SKM-1 (cell line): ENCODE results near the gene ITM2A.

Source experiments
- DNase-seq: peaks from one replicate; lab custom pipeline; 2025; ENCODE audit not compliant: unreplicated experiment; lab: John Stamatoyannopoulos, UW

The ITM2A gene

GRCh38 chrX:79366873-79367749 lies at the start of gene ITM2A:
Gene ITM2A, minus strand, starts transcription at chrX:79367334. Its CDS starts 119 bp downstream, at chrX:79367215.
- no peak for DNase-seq

DNA sequence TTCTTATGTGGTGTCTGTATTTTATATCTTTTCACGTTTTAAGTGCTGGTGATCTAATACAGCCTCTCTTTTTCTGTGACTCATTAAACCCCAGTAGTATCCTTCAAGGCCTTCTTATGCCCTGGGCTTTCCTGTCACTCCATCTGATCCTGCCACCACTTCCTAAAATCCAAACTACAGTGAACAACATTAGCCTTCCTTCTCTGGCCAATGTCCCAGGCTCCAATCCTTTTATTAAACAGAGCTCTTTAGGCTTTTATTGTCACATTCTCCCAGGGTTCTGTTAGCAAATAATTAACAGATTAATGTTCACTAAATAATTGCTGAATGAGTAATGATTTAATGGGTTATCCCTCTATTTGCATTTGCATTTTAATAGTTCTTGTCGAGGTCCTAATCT lies 47.9 kb upstream of the ITM2A start:
- DNase-seq: no peak

GRCh38 chrX:79413963-79414362 lies 46.8 kb upstream of the ITM2A start:
- DNase-seq: no peak

DNA sequence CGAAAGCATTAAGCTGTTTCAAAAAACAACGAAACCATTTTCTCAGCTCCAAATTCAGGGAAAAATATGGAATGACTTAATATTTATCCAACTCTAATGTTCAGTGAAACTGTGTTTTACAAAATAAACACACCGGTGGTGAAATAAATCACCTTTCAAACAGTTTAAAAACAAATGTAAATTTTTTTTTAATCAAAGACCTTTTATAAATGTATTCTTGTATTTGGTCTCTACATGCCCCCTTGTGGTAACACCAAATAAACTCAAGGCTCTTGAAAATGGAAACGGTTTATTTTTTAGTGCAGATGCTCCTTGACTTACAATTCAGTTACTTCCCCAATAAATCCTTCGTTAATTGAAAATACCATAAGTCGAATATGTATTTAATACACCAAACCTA lies 45.8 kb upstream of the ITM2A start:
- DNase-seq: no peak

- no peak for DNase-seq
These were observed 45.0 kb upstream of the ITM2A start for GRCh38 chrX:79412166-79412565.

DNA sequence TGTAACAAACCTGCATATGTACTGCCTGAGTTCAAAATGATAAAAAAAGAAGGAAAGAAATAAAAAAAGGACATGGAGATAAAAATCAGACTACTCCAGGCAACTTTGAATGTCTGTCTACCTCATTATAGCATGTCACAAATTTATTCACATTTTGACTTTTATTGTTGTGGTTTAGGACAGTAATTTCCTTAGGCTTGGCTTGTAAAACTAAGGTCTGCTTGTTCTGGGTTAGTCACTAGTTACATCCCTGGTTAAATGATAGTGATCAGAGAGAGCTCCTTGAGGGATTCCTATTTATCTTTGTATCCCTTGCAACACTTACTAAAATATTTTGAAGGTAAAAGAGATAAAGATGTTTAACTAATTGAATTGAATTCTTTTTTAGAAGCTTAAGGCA lies 42.5 kb upstream of the ITM2A start:
- no peak for DNase-seq

DNA sequence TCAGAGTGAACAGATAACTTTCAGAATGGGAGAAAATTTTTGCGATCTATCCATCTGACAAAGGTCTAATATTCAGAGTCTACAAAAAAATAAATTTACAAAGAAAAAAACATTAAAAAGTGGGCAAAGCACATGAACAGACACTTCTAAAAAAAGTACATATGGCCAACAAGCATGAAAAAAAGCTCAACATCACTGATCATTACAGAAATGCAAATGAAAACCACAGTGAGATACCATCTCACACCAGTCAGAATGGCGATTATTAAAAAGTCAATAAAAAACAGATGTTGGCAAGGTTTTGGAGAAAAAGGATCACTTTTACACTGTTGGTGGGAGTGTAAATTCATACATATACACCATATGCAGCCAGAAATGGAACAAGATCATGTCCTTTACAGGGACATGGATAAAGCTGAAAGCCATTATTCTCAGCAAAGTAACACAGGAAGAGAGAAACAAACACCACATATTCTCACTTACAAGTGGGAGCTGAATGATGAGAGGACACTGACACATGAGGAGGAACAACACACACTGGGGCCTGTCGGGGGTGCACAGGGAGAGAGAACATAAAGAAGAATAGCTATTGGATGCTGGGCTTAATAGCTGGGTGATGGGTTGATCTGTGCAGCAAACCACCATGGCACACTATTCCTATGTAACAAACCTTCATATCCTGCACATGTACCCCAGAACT lies 41.6 kb upstream of the ITM2A start:
- DNase-seq: no peak

DNA sequence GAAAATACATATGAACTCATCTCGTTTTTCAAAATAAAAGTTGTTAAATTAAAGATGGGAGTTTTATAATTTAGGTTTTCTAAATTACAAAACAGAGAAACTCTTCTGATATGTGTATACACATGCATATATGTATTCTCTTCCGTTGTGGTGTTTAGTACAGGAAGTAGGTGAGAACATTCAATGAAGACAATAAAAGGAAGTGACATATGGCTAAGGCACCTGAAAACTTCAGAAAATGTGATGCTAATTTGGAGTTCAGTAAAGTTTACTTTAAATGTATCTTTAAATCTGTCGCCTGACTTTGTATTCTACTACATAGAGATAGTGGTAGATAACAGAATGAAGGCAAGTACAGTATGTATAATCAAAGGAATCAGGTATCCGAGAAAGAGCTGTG lies 33.5 kb upstream of the ITM2A start:
- no peak for DNase-seq

DNA sequence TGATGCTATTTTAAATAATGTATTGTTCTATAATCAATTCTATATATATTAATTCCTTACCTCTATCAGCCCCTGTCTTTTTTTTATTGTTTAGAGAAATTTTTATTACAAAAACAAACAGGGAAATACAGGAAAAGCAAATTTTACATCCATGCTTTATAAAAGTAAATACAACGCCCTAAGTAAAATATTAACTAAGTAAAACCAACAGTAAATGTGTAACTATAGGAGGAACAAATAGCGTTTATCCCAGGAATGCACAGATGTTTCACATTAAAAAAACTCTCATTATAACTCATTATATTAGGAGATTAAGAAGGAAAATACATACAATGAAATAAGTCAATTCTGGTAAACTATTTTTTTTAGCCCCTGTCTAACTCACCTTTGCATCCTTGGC lies 8.2 kb upstream of the ITM2A start:
- DNase-seq: no peak

DNA sequence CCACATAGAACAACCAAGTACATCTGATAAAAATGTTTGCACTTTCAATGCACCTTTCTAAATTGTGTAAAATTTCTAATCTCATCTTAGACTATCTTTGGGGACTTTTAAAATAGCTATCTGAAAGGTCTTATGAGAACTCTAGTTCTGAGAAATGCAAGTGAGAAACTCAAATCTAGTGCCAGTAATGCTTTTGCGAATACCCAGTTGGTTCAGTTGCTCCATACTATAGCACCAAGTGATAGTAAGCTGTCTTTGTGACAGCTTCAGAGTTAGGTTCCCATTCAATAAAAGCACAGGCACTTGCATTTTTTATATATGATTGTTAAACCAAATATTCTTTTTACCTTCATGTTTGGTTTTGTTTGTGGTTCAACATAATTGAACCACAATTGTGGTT lies 4.5 kb upstream of the ITM2A start:
- DNase-seq: no peak

GRCh38 chrX:79371101-79371500 lies 4.0 kb upstream of the ITM2A start:
- no peak for DNase-seq

DNA sequence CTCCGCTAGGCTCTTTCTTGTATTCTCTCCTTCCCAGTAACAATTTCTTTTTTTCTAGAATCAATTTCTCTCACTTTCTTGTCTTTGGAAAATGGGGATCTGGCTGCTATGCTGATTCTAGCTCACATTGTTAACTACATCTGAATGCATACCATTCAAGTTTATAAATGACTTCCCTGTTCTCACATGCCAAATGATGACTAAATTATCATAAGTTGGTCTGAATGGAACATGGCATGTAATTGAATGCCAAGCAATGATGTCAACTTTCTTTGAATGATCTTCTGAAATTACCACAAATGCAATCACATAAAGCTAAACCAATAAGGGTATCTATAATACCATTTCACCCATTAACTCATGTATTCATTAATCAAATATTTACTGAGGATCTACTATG lies 2.7 kb upstream of the ITM2A start:
- DNase-seq: no peak

GRCh38 chrX:79368441-79368840 lies 1.3 kb upstream of the ITM2A start:
- DNase-seq: no peak

- no peak for DNase-seq
These were observed 773 bp upstream of the ITM2A start for GRCh38 chrX:79367907-79368306.

DNA sequence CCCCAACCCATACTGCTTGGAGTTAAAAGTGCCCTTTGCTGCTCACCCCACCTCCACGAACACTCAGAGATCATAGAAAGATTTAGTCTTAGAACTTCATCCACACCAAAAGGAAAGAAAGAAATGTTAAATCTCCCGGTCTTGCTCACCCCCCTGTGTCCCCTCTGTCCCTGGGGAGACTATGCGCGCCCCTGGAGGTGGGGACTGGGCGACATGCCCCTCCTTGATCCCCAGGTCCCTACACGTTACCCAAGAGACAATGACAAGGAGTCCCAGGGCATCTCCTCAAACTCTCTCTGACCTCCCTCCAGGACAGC lies 620 bp downstream of the ITM2A start:
- DNase-seq: no peak

- DNase-seq: no peak
These were observed 1.5 kb downstream of the ITM2A start for GRCh38 chrX:79365591-79365990.

GRCh38 chrX:79364306-79364705 lies 2.8 kb downstream of the ITM2A start:
- DNase-seq: no peak

GRCh38 chrX:79361192-79361870 lies 5.8 kb downstream of the ITM2A start:
- DNase-seq: no peak

DNA sequence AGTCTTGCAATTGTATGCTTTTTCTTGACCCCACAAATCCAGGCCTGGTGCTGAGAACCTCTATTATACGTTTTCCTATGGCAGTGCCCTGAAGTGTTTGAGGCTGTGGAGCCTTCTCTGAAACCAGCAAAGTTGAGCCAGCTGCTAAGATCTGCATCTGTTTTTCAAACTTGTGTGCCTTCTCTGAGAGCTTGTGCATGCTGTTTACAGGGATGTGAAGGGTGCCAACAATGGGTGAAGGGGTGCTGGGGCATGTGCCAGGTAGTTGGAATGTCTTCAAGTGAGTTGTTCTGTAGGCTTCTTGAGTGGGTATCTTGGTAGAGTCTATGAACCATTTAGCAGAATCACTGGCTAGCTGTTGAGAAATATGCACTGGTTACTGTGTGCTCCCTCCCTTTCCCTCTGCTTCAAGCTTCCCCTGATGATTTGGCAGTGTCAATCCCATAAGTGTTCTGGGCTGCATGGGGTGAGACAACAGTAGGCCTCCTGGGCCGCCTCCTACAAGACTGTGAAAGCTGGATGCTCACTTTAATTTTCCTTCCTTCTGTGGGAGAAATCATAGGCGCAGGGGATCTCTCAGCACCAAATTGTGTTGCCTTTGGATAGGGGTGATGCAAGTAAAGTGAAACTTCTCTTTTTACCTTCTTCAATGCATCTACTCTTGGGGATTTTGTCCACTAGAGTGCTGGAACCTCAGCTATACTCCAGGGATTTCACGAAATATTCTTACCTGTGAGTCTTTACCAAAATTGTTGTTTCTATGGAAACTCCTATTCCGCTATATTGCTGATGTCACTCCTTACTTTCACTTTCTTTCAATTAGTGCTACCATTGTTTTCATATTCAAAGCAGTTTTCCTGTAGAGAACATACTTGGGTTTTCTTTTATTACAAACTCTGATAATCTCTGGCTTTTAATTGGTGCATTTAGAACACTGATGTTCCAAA lies 30.0 kb downstream of the ITM2A start:
- DNase-seq: no peak

DNA sequence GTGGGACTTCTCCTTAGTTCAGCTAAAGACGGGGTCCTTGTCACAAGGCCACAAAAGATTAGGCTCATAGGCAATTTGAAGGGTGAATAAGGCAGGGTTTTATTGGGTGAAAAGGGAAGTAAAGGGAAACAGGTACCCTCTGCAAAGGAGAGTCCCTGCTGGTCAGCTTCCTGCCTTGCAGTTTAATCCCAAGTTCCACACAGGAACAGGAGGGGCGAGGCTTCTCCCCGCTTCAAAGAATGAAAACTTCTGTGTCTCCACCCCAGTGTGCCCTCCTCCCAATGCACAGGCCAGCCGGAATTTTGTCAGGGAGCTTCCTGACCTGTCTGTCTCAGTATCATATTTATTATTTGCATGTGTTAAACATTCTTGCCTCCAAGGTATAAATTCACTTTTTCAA lies 37.1 kb downstream of the ITM2A start:
- DNase-seq: no peak
